T-helper 22 cell (primary cell): ENCODE data around the gene C11orf71.

ENCODE experiments used
- DNase-seq: peaks from one replicate; pipeline ENCODE4 v3.0.0-alpha.2; 2020; ENCODE audit warnings: low read depth

The C11orf71 gene

DNA sequence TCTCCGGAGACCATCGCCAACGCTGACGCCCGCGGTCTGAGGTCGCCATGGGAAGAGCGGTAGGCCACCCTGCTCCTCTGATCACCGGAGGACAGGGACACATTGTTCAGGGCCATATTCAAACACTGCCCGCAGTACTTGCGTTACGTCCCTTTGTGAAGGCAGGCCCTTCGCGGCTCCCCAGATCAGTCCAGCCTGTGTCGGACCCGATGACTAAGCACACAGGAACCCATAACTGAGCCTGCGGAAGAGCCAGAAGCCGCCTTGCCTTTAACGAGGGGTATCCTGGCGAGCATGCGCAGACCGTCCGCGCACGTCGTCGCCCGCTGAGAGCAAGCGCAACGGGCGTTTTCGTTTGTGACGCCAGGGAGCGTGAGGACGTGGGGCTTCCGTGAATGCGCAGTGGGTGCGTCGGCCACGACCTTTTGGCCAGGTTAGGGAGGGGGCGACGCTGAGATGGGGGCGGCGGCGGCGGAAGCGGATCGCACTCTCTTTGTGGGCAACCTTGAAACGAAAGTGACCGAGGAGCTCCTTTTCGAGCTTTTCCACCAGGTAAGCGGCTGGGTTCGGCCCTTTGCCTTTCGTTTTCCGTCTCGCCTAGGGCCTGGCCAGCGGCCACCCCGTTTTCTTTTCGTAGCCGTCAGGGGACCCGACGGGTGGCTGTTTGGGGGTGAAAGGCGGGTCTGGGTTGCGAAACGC, at the start of gene C11orf71, which contains the start of gene RBM7:
C11orf71 (minus strand) TSS at position 296 of the 699 bp plus-strand sequence; CDS start at position 116, 180 bp downstream.
RBM7 (plus strand) TSS at position 451 of the 699 bp plus-strand sequence; CDS start at position 457, 6 bp downstream.
- DNase-seq, result peak; percentile 97

DNA sequence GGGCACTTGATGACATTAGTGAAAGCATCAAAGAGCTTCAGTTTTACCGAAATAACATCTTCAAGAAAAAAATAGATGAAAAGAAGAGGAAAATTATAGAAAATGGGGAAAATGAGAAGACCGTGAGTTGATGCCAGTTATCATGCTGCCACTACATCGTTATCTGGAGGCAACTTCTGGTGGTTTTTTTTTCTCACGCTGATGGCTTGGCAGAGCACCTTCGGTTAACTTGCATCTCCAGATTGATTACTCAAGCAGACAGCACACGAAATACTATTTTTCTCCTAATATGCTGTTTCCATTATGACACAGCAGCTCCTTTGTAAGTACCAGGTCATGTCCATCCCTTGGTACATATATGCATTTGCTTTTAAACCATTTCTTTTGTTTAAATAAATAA, 49.5 kb upstream of the C11orf71 start:
- DNase-seq, result no peak

DNA sequence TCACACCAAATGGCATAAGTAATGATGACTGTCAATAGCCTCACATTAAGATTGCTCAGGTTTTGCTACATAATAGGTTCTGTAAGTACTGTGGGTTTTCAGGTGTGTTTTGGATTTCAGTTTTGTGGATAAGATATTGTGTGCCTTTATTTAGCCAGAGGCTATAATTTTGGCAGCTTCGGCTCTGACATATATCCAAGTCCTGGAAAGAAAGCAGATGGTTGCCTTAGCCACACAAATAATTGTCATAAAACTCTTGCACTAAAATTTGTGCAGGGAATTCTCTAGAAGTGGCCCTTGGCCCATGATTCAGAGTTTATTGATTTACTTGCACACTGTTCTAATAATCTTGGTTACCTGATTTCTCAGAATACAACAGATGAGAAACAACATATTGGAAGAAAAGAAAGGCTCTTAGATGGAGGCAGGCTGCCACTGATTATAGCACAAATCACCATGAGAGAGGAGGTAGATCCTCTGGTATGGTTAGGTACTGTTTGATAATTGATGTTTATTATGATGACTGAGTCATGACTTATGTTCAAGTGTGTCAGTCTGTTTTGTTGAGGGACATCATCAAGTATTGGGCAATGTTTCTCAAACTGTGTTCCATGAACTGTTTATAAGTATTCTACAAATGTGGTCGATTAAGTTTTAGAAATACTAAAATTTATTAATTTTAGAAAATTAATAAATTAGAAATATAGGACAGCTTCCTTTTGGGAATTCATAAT, 48.6 kb upstream of the C11orf71 start:
- no peak for DNase-seq

DNA sequence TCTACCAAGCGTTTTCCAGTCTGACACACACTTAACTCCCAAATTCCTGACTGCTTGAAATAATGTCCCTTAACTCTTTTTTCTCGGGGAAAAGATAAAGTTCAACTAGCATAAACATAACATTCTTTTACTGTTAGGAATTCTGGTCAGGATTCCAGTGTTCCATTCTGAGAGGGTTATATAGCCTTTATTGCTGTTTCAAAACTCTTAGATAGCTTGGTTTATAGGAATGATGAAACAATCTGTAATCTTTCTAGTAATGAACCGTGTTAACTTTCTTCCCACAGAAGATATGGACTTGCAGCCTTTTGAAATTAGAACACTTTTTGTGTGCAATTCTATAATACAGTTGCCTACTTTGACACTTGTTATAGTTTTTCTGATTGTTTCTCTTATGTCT, 47.6 kb upstream of the C11orf71 start:
- no peak for DNase-seq

DNA sequence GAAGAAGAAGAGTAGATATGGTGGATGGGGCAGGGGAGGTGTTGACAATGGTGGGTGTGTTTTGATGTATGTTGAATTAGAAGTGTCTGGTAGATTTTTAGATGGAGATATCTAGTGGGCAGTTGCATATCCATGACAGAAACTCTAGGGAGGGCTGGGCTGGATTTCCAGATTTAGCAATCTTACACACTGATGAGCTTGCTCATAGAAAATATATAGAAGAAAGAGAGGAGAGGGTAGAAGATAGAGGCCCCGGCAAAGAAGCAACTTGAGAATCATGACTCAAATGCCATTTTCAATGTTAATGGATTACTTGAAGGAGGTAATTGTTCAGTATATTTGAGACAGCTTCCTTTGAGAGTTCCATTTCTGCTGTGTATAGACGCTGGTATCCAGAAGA, 47.1 kb upstream of the C11orf71 start:
- no peak for DNase-seq

DNA sequence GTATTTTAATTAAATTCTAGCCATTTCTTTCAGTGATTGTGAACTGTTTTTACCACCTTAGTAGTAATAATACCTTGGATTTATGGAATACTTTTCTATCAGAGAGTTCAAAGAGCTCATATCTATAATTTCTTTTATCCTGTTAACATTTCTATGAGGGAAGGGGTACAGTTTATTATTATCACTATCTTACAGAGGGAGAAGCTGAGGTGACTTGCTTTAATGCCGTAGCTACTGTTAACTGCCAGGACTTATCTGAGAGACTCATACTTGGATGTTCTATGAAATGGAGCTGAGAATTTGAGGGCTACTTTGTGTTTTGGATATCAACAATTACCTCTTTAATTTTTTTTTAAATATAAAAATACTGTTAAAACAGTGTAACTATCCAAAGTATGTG, 42.2 kb upstream of the C11orf71 start:
- DNase-seq, result no peak

- DNase-seq, result no peak
Observed at GRCh38 chr11:114441921-114442320, 41.6 kb upstream of the C11orf71 start.

GRCh38 chr11:114440971-114441763, 40.9 kb upstream of the C11orf71 start:
- DNase-seq, result no peak

DNA sequence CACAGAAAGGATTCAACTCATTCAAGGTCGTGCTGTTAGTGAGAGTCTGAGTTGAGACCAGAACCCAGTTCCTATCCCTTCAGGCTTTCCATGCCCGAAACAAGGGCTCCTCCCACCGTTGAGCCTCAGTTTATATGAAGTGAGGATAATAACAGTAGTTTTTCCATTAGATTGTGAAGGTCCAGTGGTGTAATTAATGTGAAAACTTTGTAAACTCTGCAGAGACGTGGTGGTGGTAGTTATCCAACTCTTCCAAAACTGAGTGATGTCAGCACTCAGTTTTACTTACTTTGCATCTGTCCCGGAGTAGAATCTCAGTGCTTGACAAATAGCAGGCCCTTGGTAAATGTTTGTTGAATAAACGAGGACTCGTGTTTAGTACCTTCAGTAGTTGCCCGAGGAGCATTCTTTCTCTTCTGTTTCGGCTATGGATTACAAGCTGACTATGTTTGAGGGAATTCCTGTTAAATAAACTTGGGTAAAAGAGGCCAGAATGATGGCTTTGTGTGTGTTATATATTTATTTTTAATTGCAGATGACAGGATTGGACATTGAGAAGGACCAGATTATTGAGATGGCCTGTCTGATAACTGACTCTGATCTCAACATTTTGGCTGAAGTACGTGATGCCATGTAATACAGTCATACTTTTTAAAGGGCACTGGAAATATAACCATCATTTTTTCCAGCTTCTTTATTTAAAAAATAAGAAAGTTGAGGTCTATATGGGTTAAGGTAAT, 40.0 kb upstream of the C11orf71 start:
- no peak for DNase-seq

- peak; percentile 90 for DNase-seq
Observed at GRCh38 chr11:114439229-114440120, 39.2 kb upstream of the C11orf71 start, which contains the start of gene REXO2. TSS of gene REXO2 (plus strand) at chr11:114439467. CDS start at chr11:114439529, 62 bp downstream.

DNA sequence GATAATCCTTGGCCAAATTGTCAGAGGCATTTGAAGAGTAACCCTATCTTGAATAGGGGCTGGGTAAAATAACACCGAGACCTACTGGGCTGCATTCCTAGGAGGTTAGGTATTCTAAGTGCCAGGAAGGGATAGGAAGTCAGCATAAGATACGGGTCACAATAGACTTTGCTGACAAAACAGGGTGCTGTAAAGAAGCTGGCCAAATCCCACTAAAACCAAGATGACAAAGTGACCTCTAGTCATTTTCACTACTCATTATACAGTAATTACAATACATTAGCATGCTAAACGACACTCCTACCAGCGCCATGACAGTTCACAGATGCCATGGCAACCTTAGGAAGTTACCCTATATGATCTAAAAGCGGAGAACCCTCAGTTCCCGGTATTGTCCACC, 38.0 kb upstream of the C11orf71 start:
- DNase-seq, result no peak

DNA sequence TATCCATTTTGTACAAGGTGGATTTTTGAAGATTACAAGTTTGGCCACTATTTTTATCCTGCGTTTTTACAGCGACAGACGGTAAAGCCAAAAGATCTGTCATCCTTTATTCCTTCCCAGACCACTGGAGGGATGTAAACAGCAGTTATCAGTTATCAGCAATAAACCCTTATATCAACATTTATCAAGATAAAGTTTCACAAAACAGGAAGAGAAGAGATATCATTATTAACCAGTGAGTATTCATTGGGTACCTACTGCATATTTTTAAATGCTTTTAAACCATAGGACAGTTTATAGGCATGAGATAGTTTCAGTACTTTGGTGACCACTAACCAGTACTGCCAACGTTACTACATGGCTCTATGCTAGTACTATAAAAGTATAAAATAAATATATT, 33.1 kb upstream of the C11orf71 start:
- no peak for DNase-seq

- DNase-seq, result no peak
Observed at GRCh38 chr11:114432893-114433292, 32.6 kb upstream of the C11orf71 start.

- no peak for DNase-seq
Observed at GRCh38 chr11:114430290-114430689, 30.0 kb upstream of the C11orf71 start.

DNA sequence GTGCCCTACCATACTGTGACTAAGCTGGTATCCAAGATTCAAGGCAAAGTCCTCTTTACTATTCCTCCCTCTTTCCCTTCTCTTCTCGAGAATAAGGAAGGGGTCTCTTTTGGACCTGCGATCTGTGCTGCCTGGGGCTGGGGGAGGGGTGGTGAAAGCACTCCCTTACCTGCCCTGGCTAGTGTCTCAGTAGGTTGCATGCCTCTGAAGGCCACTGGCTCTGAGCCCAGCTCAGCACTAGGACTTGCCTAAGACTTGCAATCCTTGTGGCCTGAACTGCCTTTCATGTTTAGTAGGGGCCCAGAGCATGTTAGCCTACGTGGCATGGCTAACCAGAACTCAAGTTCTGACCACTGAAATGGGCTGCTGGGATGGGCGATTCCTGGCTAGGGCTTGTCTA, 26.0 kb upstream of the C11orf71 start:
- DNase-seq, result no peak

DNA sequence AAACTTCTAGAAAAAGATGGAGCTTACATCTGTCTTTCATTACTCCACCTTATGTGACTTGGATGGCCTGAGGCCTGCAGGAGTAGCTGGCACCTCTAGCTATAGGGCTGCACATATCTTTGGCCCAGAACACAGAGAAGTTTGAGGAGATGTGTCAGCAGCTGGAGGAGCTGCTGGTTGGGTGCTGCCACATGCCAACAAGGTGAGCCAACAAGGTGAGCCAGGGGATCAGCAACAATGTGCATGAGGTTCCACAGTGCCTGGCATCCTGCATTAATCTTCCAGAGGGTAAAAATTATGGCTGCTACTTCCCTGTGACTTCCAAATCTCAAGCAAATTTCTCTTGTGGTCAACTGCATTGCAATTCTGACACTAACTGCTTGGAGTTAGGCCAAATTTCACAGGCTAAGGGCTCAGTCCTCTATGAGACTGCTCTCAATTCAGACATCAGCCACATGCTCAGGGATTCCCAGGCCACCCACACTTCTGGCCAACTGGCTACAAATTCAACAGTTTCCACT, 16.2 kb upstream of the C11orf71 start:
- DNase-seq, result no peak

GRCh38 chr11:114413958-114414357, 13.6 kb upstream of the C11orf71 start:
- no peak for DNase-seq

- DNase-seq, result no peak
Observed at GRCh38 chr11:114412946-114413345, 12.6 kb upstream of the C11orf71 start.

DNA sequence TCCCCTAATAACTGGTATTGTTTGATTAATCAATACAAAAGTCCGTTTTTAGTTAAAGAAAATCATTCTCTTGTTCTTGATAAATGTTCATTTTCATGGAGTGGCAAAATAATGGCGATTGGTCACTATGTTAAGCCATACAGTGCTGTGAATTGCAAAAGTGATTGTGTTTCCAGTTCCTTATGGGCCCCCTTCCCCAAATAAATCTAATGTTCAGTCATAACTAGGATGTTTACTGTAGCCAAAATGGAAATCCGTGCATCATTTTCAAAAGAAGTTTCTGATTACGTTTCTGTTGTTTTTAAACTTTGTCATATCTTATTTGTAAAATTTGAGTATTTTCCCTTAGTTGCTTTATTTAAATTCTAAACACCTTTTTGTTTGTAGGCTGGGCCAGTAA, 1.0 kb upstream of the C11orf71 start:
- no peak for DNase-seq

DNA sequence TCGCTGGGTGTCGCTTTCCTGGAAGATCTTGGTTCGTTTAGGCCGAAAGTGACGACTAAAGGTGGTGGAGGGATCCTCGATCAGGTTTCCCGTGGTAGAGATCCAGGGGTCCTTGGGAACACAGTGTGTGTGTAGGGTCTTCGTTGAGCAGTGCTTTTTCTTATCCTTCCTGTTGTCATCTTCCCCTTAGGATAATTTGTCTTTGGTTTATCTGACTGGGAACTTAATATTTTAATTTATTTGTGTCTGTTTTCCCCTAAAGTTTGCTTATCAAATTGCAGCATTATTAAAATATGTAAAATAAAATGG, 558 bp upstream of the C11orf71 start:
- DNase-seq, result no peak
